ENCODE data around the gene PTGES2. TPM values are rescaled to one million over a fixed set of nuclear protein-coding genes. Genes with fewer than 3 reads are reported as not detected.

The PTGES2 gene
- total and polyA plus RNA-seq, 2 experiments from 2014 or later: 59.7 to 124 TPM

- no peak overlapping the region for H3K4me3 Mint-ChIP-seq
- no peaks in the 10 kb centered on the region for H4K20me1 ChIP-seq (replicated peaks; ENCODE audit: insufficient read depth)
- H3K36me3 ChIP-seq (ENCODE audit: insufficient read depth): no peaks in the 10 kb centered on the region
- DNase-seq (ENCODE audit: low spot score) (no peak), ATAC-seq (no peak)
- no peaks in the 10 kb centered on the region for H3K9me2 ChIP-seq (ENCODE audit: insufficient read depth)
- H3K27me3 Mint-ChIP-seq (ENCODE audit: insufficient read depth, low read depth, poor library complexity): peaks cover 2% of the 10 kb centered on the region
- no peaks in the 10 kb centered on the region for H3K79me2 ChIP-seq (replicated peaks; ENCODE audit: insufficient read depth)
- no peak overlapping the region for H3K4me3 ChIP-seq
- no peaks in the 10 kb centered on the region for H3K36me3 Mint-ChIP-seq (ENCODE audit: low read depth)
- H3K4me1 ChIP-seq (ENCODE audit: insufficient read depth): no peaks in the 10 kb centered on the region
- H3K4me1 Mint-ChIP-seq: peaks cover 4% of the 10 kb centered on the region
- H3F3A ChIP-seq (replicated peaks; ENCODE audit: low read depth): no peaks in the 10 kb centered on the region
- no peak overlapping the region for H2AFZ ChIP-seq
- TF ChIP-seq EZH2 (IDR thresholded peaks at IDR 0.05; ENCODE audit: low read depth, unreplicated experiment): no peak
- TF ChIP-seq ZNF331 (CRISPR knock-in tag; IDR thresholded peaks at IDR 0.05; ENCODE audit: low read depth): no peak
- TF ChIP-seq STAT1 (IDR thresholded peaks at IDR 0.05; ENCODE audit: unreplicated experiment): no peak
- no peak for TF ChIP-seq POLR2AphosphoS5 (IDR thresholded peaks at IDR 0.05; ENCODE audit: low read depth)
- no peak for TF ChIP-seq EZH2phosphoT487 (IDR thresholded peaks at IDR 0.05; ENCODE audit: unreplicated experiment)
- TF ChIP-seq JUNB (IDR thresholded peaks at IDR 0.05; ENCODE audit: unreplicated experiment): no peak
- TF ChIP-seq ZNF462 (CRISPR knock-in tag; IDR thresholded peaks at IDR 0.05): no peak
- TF ChIP-seq ZNF114 (CRISPR knock-in tag; IDR thresholded peaks at IDR 0.05): no peak
- TF ChIP-seq ETS1 (IDR thresholded peaks at IDR 0.05): no peak
- TF ChIP-seq, protein P1, sequence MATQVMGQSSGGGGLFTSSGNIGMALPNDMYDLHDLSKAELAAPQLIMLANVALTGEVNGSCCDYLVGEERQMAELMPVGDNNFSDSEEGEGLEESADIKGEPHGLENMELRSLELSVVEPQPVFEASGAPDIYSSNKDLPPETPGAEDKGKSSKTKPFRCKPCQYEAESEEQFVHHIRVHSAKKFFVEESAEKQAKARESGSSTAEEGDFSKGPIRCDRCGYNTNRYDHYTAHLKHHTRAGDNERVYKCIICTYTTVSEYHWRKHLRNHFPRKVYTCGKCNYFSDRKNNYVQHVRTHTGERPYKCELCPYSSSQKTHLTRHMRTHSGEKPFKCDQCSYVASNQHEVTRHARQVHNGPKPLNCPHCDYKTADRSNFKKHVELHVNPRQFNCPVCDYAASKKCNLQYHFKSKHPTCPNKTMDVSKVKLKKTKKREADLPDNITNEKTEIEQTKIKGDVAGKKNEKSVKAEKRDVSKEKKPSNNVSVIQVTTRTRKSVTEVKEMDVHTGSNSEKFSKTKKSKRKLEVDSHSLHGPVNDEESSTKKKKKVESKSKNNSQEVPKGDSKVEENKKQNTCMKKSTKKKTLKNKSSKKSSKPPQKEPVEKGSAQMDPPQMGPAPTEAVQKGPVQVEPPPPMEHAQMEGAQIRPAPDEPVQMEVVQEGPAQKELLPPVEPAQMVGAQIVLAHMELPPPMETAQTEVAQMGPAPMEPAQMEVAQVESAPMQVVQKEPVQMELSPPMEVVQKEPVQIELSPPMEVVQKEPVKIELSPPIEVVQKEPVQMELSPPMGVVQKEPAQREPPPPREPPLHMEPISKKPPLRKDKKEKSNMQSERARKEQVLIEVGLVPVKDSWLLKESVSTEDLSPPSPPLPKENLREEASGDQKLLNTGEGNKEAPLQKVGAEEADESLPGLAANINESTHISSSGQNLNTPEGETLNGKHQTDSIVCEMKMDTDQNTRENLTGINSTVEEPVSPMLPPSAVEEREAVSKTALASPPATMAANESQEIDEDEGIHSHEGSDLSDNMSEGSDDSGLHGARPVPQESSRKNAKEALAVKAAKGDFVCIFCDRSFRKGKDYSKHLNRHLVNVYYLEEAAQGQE (IDR thresholded peaks at IDR 0.05; ENCODE audit: unreplicated experiment): no peak
- TF ChIP-seq CREB1 (CRISPR knock-in tag; IDR thresholded peaks at IDR 0.05; ENCODE audit: low read depth): no peak
- TF ChIP-seq, protein P2, sequence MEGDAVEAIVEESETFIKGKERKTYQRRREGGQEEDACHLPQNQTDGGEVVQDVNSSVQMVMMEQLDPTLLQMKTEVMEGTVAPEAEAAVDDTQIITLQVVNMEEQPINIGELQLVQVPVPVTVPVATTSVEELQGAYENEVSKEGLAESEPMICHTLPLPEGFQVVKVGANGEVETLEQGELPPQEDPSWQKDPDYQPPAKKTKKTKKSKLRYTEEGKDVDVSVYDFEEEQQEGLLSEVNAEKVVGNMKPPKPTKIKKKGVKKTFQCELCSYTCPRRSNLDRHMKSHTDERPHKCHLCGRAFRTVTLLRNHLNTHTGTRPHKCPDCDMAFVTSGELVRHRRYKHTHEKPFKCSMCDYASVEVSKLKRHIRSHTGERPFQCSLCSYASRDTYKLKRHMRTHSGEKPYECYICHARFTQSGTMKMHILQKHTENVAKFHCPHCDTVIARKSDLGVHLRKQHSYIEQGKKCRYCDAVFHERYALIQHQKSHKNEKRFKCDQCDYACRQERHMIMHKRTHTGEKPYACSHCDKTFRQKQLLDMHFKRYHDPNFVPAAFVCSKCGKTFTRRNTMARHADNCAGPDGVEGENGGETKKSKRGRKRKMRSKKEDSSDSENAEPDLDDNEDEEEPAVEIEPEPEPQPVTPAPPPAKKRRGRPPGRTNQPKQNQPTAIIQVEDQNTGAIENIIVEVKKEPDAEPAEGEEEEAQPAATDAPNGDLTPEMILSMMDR (conservative IDR thresholded peaks at IDR 0.05; ENCODE audit: low read depth in 2 of 2): no peak
- TF ChIP-seq NANOG (IDR thresholded peaks at IDR 0.05; ENCODE audit: borderline replicate concordance): no peak
- H3K27me3 ChIP-seq (ENCODE audit: insufficient read depth): no peaks in the 10 kb centered on the region
- H3K9me3 Mint-ChIP-seq: no peaks in the 10 kb centered on the region
- no peak overlapping the region for H3K27ac Mint-ChIP-seq
- H3K27ac ChIP-seq (ENCODE audit: low read depth): no peak overlapping the region
- H3K4me2 ChIP-seq: no peak overlapping the region
Measured at GRCh38 chr9:128141604-128142003, 14.1 kb upstream of the PTGES2 start.

Data from GM23338 (cell line).